Adrenal gland (tissue), 12 donors: Measurements from ENCODE around the gene TFRC. TPM values are rescaled to one million over a fixed set of nuclear protein-coding genes. Genes with fewer than 3 reads are reported as not detected.

Source experiments
- DNase-seq, 7 donors: peaks; one replicate each; pipeline ENCODE4 v3.0.0-alpha.2; 2019 to 2020
- H3K27ac ChIP-seq, 5 donors: fragments of 200-600 bp; sonication (generic) in 4 of 5; 1 replicate in 3 of 5; 2 replicates in 2 of 5; pipeline versions ENCODE4 v1.5.1 to v1.8.0; 2016 to 2020; ENCODE audit warnings: mild to moderate bottlenecking in 1 of 5
- H3K27me3 ChIP-seq: fragments of 200-600 bp; 2 replicates; pipeline ENCODE4 v1.8.0; 2021
- H3K36me3 ChIP-seq, 2 donors: fragments of 200-600 bp; replicated peaks in 1 of 2; 1 replicate in 1 of 2; 2 replicates in 1 of 2; pipeline versions ENCODE4 v1.5.1 to v1.8.0; 2018 to 2022
- H3K4me1 ChIP-seq, 2 donors: fragments of 200-600 bp; replicated peaks in 1 of 2; 1 replicate in 1 of 2; 2 replicates in 1 of 2; pipeline versions ENCODE4 v1.5.1 to v1.8.0; 2018 to 2021
- H3K4me3 ChIP-seq, 4 donors: fragments of 200-600 bp; sonication (generic) in 3 of 4; one replicate each; pipeline ENCODE4 v1.5.1; 2016 to 2018
- H3K9me3 ChIP-seq, 3 donors: fragments of 200-600 bp; sonication (generic) in 1 of 3; replicated peaks in 1 of 3; 1 replicate in 2 of 3; 2 replicates in 1 of 3; pipeline versions ENCODE4 v1.5.1 to v1.8.0; 2016 to 2021
- CTCF ChIP-seq, 6 experiments: fragments of 450-650 bp in 4 of 6; fragments of 200-600 bp in 2 of 6; sonication (generic) in 1 of 6; IDR thresholded peaks; 1 replicate in 5 of 6; 2 replicates in 1 of 6; pipeline versions ENCODE4 v1.5.1 to v1.8.0; 2016 to 2021; ENCODE audit warnings: antibody characterized with exemption in 6 of 6, mild to moderate bottlenecking in 2 of 6, moderate library complexity in 1 of 6
- POLR2A ChIP-seq, 2 donors: fragments of 450-650 bp; IDR thresholded peaks; one replicate each; pipeline ENCODE4 v1.6.1; 2017; ENCODE audit warnings: antibody characterized with exemption in 2 of 2, mild to moderate bottlenecking in 2 of 2, moderate library complexity in 1 of 2
- WGBS, 4 donors: extraction: QIAGEN DNeasy Blood & Tissue Kit in 2 of 4; methylation state at CpG; one replicate each; pipeline versions ENCODE4 v1.1.5 to v1.1.7; 2013 to 2017; 5-methylcytosine and 5-hydroxymethylcytosine counted together
- intact Hi-C, 2 donors: fragments of 100-400 bp; cut with DNase I; formaldehyde crosslinking; loops; one replicate each; pipeline versions ENCODE4 v1.14.1 to v1.15.0; 2022 to 2023
- polyA plus RNA-seq, 3 donors: library from polyadenylated mRNA; stranded (reverse); fragments of 200-250 nt in 2 of 3; fragments of 350-450 nt in 1 of 3; fragmentation: Illumina TruSeq in 1 of 3; extraction: RNeasy Lipid Tissue Mini Kit (QIAGEN cat#74804) in 1 of 3; gene quantifications; one replicate each; pipeline ENCODE4 v1.2.3, GENCODE V29; 2013 to 2014
- total RNA-seq, 9 donors: library from RNA; depleted of rRNA in 4 of 9; stranded (reverse); fragments of >200 nt in 4 of 9; fragments of 120-200 nt in 1 of 9; fragmentation: NEBNext Ultra II Directional in 1 of 9; extraction: Animal tissue kit (Norgen Biotek cat#: 25700) in 1 of 9; gene quantifications; one replicate each; pipeline versions ENCODE4 v1.1.0 to v1.2.4, GENCODE V29; 2013 to 2023
- donor health status: healthy with polysubstance abuse.
- donor health status: Bipolar disorder and iron deficiency.
- donor health status: DM: yes; HTN: yes; CAD: no.
- donor health status: DM: no; HTN: no; CAD: no.
- donor health status: DM: no; HTN: no; CAD: no.
- donor health status: DM: yes; HTN: yes; CAD: no.

Gene TFRC
- total and polyA plus RNA-seq, 12 donors: 7.3 to 414 (median 60.8) TPM

- no peak for DNase-seq
- no peak overlapping the region for H3K27ac ChIP-seq
- no peaks in the 10 kb centered on the region for H3K36me3 ChIP-seq
- no peaks in the 10 kb centered on the region for H3K27me3 ChIP-seq
- no peaks in the 10 kb centered on the region for H3K4me1 ChIP-seq
- no peaks in the 10 kb centered on the region for H3K9me3 ChIP-seq
- 85 to 96% (median 93%) methylated on average over 1 of the region's 1 CpG for WGBS, 4 donors
- no peak overlapping the region for H3K4me3 ChIP-seq
- TF ChIP-seq CTCF (IDR thresholded peaks at IDR 0.05) (no peak), POLR2A (IDR thresholded peaks at IDR 0.05) (no peak)
- intact Hi-C loops: no loop called here
These were observed 65.8 kb downstream of the TFRC start for GRCh38 chr3:196016059-196016458.

DNA sequence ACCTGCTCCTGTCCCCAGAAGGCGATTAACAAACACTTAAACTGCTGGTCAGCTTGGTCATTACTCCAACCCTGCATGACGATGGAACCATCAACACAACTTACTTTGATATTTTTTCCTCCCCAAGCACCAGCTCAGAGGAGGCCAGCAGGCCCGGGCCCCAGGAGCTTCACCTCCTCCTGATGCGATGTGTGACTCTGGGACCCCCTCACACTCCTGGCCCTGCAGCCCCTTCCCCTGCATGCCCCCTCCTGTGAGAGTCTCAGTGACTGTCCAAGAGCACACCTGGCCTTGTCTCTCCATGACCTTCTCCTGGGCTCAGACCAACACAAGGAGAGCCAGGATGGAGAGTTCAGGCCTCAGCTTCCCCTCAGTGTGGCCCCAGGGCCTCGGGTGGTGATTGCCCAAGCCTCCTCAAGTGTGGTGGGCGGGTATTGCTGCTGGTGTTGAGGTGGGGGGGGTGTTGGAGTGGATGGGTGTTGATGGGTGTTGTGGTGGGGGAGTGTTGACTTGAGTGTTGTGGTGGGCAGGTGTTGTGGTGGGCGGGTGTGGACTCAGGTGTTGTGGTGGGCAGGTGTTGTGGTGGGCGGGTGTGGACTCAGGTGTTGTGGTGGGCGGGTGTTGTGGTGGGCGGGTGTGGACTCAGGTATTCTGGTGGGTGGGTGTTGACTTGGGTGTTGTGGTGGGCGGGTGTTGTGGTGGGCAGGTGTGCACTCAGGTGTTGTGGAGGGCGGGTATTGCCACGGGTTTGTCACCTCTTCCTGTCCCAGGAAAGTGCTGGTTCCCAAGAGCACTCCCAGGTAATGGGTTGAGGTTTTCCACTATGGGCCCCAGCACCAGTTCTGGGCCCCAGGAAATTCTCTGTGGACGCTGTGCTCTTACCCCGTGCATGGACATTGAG is 68.1 kb downstream of the TFRC start:
- Histone ChIP-seq H3K27ac (no peak overlapping the region), H3K4me3 (no peak overlapping the region), H3K9me3 (no peaks in the 10 kb centered on the region), H3K27me3 (no peaks in the 10 kb centered on the region), H3K36me3 (no peaks in the 10 kb centered on the region), H3K4me1 (no peaks in the 10 kb centered on the region)
- intact Hi-C loops: no loop called here
- no peak for DNase-seq
- no peak for TF ChIP-seq POLR2A (IDR thresholded peaks at IDR 0.05)
- 80 to 89% (median 87%) methylated on average over 11 to 15 of the region's 15 CpGs for WGBS, 4 donors

DNA sequence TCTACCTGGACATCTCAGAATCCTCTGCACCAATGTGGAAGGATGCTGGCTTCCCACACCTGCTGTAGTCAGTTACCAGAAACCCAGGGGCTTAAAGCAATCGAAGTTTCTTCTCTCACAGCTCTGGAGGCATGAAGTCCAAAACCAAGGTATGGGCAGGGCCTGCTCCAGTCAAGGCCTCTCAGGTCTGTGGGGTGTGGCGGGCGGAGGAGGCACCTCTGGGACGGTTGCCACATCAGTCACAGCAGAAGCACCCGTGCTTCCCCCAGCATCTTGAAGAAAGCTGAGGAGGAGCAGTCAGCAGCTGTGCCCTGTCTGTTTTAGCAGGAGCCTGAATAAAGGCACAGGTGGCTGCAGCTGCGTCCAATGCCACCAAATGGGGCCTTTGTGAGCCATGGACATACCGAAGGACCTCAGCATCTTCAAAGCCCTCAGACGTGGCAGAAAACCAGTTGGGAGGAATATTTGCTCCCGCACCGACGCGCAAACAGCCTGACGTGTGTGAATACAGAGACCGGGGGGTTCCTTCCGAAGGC is 68.9 kb downstream of the TFRC start:
- Histone ChIP-seq H3K27ac (no peak overlapping the region), H3K27me3 (no peaks in the 10 kb centered on the region), H3K36me3 (no peaks in the 10 kb centered on the region), H3K4me1 (no peaks in the 10 kb centered on the region), H3K4me3 (no peak overlapping the region), H3K9me3 (no peaks in the 10 kb centered on the region)
- 85 to 94% (median 89%) methylated on average over 10 to 15 of the region's 15 CpGs for WGBS, 4 donors
- no peak for DNase-seq
- no peak for TF ChIP-seq POLR2A (IDR thresholded peaks at IDR 0.05)
- no peak for TF ChIP-seq CTCF (IDR thresholded peaks at IDR 0.05)
- intact Hi-C loops: no loop called here

DNA sequence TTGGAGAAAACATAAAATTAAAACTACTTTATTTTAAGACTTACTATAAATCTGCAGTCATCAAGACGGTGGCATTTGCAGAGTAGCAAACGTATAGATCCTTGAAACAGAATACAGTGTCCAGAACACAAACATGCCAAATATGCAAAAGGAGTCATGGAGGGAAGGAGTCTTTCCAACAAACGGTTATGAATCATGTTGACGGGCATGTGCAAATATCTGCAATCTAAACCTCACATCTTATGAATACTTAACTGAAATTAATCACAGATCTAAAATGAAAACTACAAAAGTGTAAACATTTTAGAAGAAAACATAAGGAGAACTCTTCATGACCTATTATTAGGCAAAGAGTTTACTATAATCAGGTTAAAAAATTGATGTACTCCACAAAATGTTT is 69.4 kb downstream of the TFRC start:
- intact Hi-C loops: no loop called here
- no peaks in the 10 kb centered on the region for H3K27me3 ChIP-seq
- no peaks in the 10 kb centered on the region for H3K4me1 ChIP-seq
- H3K9me3 ChIP-seq: no peaks in the 10 kb centered on the region
- H3K36me3 ChIP-seq: no peaks in the 10 kb centered on the region
- H3K4me3 ChIP-seq: no peak overlapping the region
- DNase-seq: no peak
- TF ChIP-seq CTCF (IDR thresholded peaks at IDR 0.05) (no peak), POLR2A (IDR thresholded peaks at IDR 0.05) (no peak)
- 67 to 74% (median 70%) methylated on average over 4 of the region's 4 CpGs for WGBS, 4 donors
- H3K27ac ChIP-seq: no peak overlapping the region
